Right atrium auricular region (tissue), 2 donors: ENCODE data around the gene KLK10. TPM values are rescaled to one million over a fixed set of nuclear protein-coding genes. Genes with fewer than 3 reads are reported as not detected.

Experiments
- DNase-seq: peaks from one replicate; pipeline ENCODE4 v3.0.0-alpha.2; 2019; ENCODE audit warnings: low spot score
- H3K27ac ChIP-seq, 2 donors: fragments of 200-600 bp; sonication (generic); 1 replicate in 1 of 2; 2 replicates in 1 of 2; pipeline ENCODE4 v1.5.1; 2016 to 2019
- H3K27me3 ChIP-seq, 2 donors: fragments of 200-600 bp; sonication (generic); one replicate each; pipeline versions ENCODE4 v1.5.1 to v1.6.0; 2017 to 2019
- H3K36me3 ChIP-seq: fragments of 200-600 bp; sonication (generic); one replicate; pipeline ENCODE4 v1.5.1; 2016
- H3K4me1 ChIP-seq, 2 donors: fragments of 200-600 bp; sonication (generic); one replicate each; pipeline versions ENCODE4 v1.5.1 to v1.6.0; 2017 to 2019
- H3K4me3 ChIP-seq, 2 donors: fragments of 200-600 bp; sonication (generic); 1 replicate in 1 of 2; 2 replicates in 1 of 2; pipeline ENCODE4 v1.5.1; 2017 to 2019; ENCODE audit warnings: mild to moderate bottlenecking in 1 of 2, moderate library complexity in 1 of 2
- H3K9me3 ChIP-seq, 2 donors: fragments of 200-600 bp; sonication (generic); one replicate each; pipeline ENCODE4 v1.5.1; 2019
- total RNA-seq, 2 donors: library from RNA; depleted of rRNA; stranded (reverse); fragments of >200 nt; gene quantifications; one replicate each; pipeline ENCODE4 v1.1.0, GENCODE V29; 2016
- TF ChIP-seq, protein P1 (sequence below), 2 donors: fragments of 200-600 bp; sonication (generic); IDR thresholded peaks; one replicate each; pipeline ENCODE4 v1.5.1; 2019; ENCODE audit warnings: antibody characterized with exemption in 2 of 2

The KLK10 gene
- total RNA-seq, 2 donors from 2014 or later: 4.5 TPM; not detected in 1

DNA sequence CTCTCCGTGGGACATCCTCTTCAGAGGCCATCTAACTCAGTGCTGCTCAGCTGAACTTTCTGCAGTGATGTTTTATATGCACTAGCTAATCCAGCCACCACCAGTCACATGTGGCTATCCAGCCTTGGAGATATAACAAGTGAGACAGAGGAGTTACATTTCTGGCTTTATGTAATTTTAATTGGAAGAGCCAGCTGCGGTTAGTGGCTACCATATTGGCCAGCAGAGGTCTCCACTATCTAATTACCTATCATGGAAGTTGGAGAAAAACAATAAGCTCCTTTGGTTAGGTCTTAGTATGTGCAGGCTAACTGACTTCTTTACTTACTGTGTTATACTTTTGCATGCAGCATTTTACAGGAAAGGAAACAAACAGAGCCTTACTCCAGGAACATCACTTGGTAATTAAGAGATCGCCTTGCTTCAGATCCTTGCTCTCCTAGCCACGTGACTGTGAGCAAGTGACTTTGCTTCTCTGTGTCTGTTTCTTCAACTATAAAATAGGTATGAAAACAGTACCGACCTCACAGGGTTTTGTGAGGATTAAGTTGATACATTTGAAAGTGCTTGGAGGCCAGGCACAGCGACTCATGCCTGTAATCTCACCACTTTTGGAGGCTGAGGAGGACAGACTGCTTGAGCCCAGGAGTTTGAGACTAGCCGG, 1.6 kb upstream of the KLK10 start:
- Histone ChIP-seq H3K4me3 (no peak overlapping the region), H3K9me3 (no peaks in the 10 kb centered on the region), H3K36me3 (no peaks in the 10 kb centered on the region), H3K4me1 (peaks cover 0 to 25% of the 10 kb centered on the region in 2 donors), H3K27ac (no peak overlapping the region), H3K27me3 (peaks cover 4 to 11% of the 10 kb centered on the region in 2 donors)
- TF ChIP-seq, protein P1, sequence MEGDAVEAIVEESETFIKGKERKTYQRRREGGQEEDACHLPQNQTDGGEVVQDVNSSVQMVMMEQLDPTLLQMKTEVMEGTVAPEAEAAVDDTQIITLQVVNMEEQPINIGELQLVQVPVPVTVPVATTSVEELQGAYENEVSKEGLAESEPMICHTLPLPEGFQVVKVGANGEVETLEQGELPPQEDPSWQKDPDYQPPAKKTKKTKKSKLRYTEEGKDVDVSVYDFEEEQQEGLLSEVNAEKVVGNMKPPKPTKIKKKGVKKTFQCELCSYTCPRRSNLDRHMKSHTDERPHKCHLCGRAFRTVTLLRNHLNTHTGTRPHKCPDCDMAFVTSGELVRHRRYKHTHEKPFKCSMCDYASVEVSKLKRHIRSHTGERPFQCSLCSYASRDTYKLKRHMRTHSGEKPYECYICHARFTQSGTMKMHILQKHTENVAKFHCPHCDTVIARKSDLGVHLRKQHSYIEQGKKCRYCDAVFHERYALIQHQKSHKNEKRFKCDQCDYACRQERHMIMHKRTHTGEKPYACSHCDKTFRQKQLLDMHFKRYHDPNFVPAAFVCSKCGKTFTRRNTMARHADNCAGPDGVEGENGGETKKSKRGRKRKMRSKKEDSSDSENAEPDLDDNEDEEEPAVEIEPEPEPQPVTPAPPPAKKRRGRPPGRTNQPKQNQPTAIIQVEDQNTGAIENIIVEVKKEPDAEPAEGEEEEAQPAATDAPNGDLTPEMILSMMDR (IDR thresholded peaks at IDR 0.05): peak; percentile 40 to 75
- no peak for DNase-seq

DNA sequence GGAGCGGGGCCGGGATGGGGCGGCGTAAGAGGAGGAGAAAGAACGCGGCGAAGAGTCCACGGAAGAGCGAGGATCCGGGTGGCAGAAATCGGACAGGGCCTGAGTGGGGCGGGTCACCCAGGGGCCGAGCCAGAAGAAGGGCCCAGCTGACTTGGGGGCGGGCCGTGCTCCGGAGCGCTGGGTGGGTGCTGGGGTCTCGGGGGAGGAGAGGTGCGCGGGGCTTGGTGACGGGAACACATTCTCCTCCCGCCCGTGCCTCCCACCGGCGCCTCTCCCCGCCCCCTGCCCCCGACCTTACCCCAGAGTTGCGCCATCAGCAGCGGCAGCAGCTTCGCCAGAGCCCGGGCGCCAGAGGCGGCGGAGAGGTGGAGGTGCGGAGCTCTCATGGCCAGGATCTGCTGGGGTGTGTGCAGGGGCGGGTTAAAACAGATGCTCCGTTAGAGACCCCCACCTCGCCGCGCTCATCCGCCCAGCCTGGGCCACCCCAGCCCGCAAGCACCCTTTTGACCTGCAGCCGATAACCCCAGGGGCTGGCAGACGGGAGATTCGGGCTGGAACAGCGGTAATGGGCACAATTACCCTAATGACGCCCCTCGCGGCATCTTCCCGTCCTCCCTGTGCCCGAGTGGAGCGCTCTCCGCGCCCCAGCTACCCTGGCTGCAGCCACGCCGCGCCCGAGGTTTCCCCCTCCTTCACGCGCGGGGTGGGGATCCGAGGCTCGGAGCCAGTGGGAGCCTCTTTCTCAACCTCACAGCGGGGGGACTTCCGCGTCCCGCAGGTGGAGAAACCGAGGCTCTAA, 565 bp downstream of the KLK10 start:
- Histone ChIP-seq H3K4me3 (peak overlapping the region; percentile 7 to 47), H3K4me1 (peaks cover 0 to 25% of the 10 kb centered on the region in 2 donors), H3K36me3 (no peaks in the 10 kb centered on the region), H3K27me3 (peaks cover 9 to 11% of the 10 kb centered on the region in 2 donors), H3K9me3 (no peaks in the 10 kb centered on the region), H3K27ac (no peak overlapping the region)
- DNase-seq: no peak
- TF ChIP-seq, protein P1 (IDR thresholded peaks at IDR 0.05): no peak

DNA sequence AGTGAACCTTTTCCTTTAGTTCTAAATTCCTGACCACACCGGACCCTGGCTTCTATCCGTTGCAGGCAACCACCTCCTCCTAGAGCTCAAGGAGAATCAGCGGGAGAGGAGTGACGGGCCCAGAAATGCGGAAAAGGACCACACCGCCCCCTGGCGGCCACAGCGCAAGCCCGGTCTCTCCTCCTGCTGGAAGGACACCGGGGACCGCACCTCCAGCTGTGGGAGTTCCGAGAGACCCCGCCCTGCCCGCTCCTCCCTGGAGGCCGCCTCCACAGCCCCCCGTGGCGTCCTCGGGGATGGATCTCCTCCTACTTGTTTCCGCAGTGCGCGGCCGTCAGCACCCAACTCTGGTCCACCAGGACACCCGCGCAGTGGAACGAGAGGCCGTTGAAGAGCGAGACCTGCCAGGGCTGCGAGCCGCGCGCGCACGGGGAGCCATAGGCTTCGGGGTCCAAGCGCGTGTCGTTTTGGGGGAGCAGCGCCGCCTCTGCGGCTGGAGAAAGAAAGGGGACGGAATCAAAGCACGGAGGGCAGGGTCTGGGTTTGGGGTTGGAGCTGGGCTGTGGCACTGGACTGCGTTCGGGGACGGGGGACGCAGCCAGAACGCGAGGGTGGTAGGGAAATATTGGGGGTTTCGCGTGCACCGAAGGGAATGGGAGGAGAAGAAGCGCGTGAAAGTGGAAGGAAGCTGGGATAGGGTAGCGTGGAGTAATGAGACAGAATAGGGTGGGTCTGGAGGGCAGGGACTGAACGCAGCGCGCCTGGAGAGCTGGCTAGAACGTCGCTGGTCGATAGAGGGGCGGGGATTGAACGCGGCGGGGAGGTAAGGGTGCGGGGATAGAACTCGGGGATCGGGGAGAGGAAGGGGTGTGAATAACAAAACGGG, 2.5 kb downstream of the KLK10 start:
- Histone ChIP-seq H3K9me3 (no peaks in the 10 kb centered on the region), H3K4me3 (peak overlapping the region in 1 of 2 donors; percentile 35), H3K4me1 (peaks cover 0 to 25% of the 10 kb centered on the region in 2 donors), H3K27ac (no peak overlapping the region), H3K36me3 (no peaks in the 10 kb centered on the region), H3K27me3 (peaks cover 9 to 11% of the 10 kb centered on the region in 2 donors)
- TF ChIP-seq, protein P1 (IDR thresholded peaks at IDR 0.05): peak; percentile 53 to 57
- peak; percentile 67 for DNase-seq

DNA sequence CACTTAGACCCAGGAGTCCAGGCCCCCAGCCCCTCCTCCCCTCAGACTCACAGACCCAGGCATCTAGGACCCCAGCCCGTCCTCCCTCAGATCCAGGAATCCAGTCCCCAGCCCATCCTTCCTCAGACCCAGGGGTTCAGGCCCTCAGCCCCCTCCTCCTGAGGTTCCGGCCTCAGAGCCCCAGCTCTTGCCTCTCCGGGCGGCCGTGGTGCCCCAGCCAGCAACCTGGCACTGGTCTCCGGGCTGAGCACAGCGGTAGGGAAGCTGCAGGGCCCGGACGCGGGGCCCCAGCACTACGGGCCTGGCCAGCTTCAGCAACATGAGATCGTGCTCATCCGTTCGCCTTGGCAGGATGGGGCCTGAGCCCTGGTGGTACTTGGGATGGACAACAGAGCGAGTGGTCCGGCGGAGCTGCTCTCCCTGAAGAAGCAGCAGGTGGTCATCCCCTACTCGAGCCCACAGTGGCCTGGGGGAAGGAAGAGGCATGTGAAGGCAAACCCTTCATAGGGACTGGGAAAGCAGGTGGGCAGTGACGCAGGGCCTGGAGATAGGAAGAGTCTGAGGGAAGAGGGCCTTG, 3.7 kb downstream of the KLK10 start:
- H3K27me3 ChIP-seq: peaks cover 9 to 11% of the 10 kb centered on the region in 2 donors
- H3K27ac ChIP-seq: no peak overlapping the region
- H3K36me3 ChIP-seq: no peaks in the 10 kb centered on the region
- no peaks in the 10 kb centered on the region for H3K9me3 ChIP-seq
- no peak overlapping the region for H3K4me3 ChIP-seq
- TF ChIP-seq, protein P1 (IDR thresholded peaks at IDR 0.05): no peak
- DNase-seq: no peak
- peaks cover 0 to 25% of the 10 kb centered on the region in 2 donors for H3K4me1 ChIP-seq

DNA sequence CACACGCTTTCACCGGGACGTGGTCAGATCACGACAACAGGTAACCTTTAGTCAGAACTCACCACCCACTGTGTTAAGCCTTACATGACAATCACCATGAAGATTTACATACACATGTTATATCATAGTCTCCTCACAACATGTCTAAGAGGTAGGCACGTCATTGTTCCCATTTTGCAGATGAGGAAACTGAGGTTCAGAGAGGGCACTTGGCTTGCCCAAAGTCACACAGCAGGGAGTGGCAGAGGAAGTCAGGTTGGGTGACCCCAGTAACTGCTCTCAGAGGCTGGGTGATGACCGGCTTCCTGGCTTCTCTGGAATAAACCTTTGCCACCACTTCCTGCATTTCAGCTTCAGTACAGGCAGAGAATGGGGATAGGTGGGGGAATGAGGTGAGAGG, 5.3 kb downstream of the KLK10 start:
- TF ChIP-seq, protein P1 (IDR thresholded peaks at IDR 0.05): no peak
- Histone ChIP-seq H3K27me3 (peaks cover 9 to 11% of the 10 kb centered on the region in 2 donors), H3K27ac (no peak overlapping the region), H3K9me3 (no peaks in the 10 kb centered on the region), H3K4me1 (peaks cover 0 to 17% of the 10 kb centered on the region in 2 donors), H3K4me3 (no peak overlapping the region), H3K36me3 (no peaks in the 10 kb centered on the region)
- no peak for DNase-seq
